GM12878 (cell line): ENCODE results near the gene SBF2. TPM values are rescaled to one million over a fixed set of nuclear protein-coding genes. Genes with fewer than 3 reads are reported as not detected.
A peak's percentile ranks its signal among the peaks of the same experiment; 100 is the strongest.

Experiments
- ASH2L ChIP-seq: fragments of 300-600, 200-600 bp; sonication (generic); IDR thresholded peaks from 2 replicates; pipeline ENCODE4 v1.6.1; 2017; ENCODE audit warnings: low read depth, mild to moderate bottlenecking, borderline replicate concordance
- ATF3 ChIP-seq: IDR thresholded peaks from 2 replicates; pipeline ENCODE4 v1.6.1; 2011; ENCODE audit warnings: low read depth, mild to moderate bottlenecking, low read length, moderate library complexity, borderline replicate concordance; ENCODE audit errors: extremely low read depth
- BCL11A ChIP-seq: IDR thresholded peaks from 2 replicates; pipeline ENCODE4 v1.6.1; 2011; ENCODE audit warnings: low read depth, low read length
- BCL3 ChIP-seq: IDR thresholded peaks from 2 replicates; pipeline ENCODE4 v1.6.1; 2011; ENCODE audit warnings: borderline replicate concordance, low read depth, mild to moderate bottlenecking, moderate library complexity, low read length; ENCODE audit not compliant: insufficient read depth, poor library complexity, severe bottlenecking
- BMI1 ChIP-seq: fragments of 450-650 bp; IDR thresholded peaks from 2 replicates; pipeline ENCODE4 v1.6.1; 2016; ENCODE audit warnings: mild to moderate bottlenecking, moderate library complexity, borderline replicate concordance
- CBX5 ChIP-seq: sonication (generic); IDR thresholded peaks from 2 replicates; pipeline ENCODE4 v1.6.1; 2016; ENCODE audit warnings: low read depth, moderate library complexity, mild to moderate bottlenecking, inconsistent platforms
- CHD2 ChIP-seq: IDR thresholded peaks from 2 replicates; pipeline ENCODE4 v1.6.1; 2011; ENCODE audit warnings: low read depth, low read length, improper control_type of control experiment, borderline replicate concordance
- CREM ChIP-seq: IDR thresholded peaks from 2 replicates; pipeline ENCODE4 v1.6.1; 2014; ENCODE audit warnings: antibody characterized with exemption, low read depth
- DPF2 ChIP-seq: fragments of 450-650 bp; IDR thresholded peaks from 2 replicates; pipeline ENCODE4 v1.6.1; 2017; ENCODE audit warnings: mild to moderate bottlenecking
- ETV6 ChIP-seq, 2 experiments: fragments of 450-650 bp in 1 of 2; IDR thresholded peaks in 1 of 2; conservative IDR thresholded peaks in 1 of 2; 2 replicates each; pipeline ENCODE4 v1.6.1; 2014; ENCODE audit warnings: antibody characterized with exemption in 1 of 2, borderline replicate concordance in 1 of 2, low read depth in 1 of 2, mild to moderate bottlenecking in 1 of 2, moderate library complexity in 1 of 2
- IKZF2 ChIP-seq, 2 experiments: fragments of 450-650 bp; IDR thresholded peaks; 2 replicates each; pipeline ENCODE4 v1.6.1; 2017; ENCODE audit warnings: mild to moderate bottlenecking in 2 of 2, moderate library complexity in 2 of 2
- IRF4 ChIP-seq: IDR thresholded peaks from 2 replicates; pipeline ENCODE4 v1.6.1; 2011; ENCODE audit warnings: low read depth, low read length
- JUNB ChIP-seq: IDR thresholded peaks from 2 replicates; pipeline ENCODE4 v1.6.1; 2016; ENCODE audit warnings: antibody characterized with exemption, mild to moderate bottlenecking
- MLLT1 ChIP-seq: fragments of 450-650 bp; IDR thresholded peaks from 2 replicates; pipeline ENCODE4 v1.6.1; 2016; ENCODE audit warnings: mild to moderate bottlenecking
- NFIC ChIP-seq: IDR thresholded peaks from 2 replicates; pipeline ENCODE4 v1.6.1; 2012; ENCODE audit warnings: low read depth, mild to moderate bottlenecking, inconsistent platforms, low read length, moderate library complexity
- PBX3 ChIP-seq: IDR thresholded peaks from 2 replicates; pipeline ENCODE4 v1.6.1; 2011; ENCODE audit warnings: mild to moderate bottlenecking, low read depth, low read length, moderate library complexity; ENCODE audit not compliant: insufficient replicate concordance
- POLR2A ChIP-seq: IDR thresholded peaks from 2 replicates; pipeline ENCODE4 v1.6.1; 2011; ENCODE audit warnings: low read depth, mild to moderate bottlenecking, low read length
- RELA ChIP-seq: fragments of 450-650 bp; IDR thresholded peaks from 2 replicates; pipeline ENCODE4 v1.8.0; 2014; ENCODE audit warnings: borderline replicate concordance; ENCODE audit not compliant: partially characterized antibody
- RELB ChIP-seq: fragments of 450-650 bp; IDR thresholded peaks from 2 replicates; pipeline ENCODE4 v1.6.1; 2017; ENCODE audit warnings: low read depth, mild to moderate bottlenecking, moderate library complexity
- RFX5 ChIP-seq: IDR thresholded peaks from 2 replicates; pipeline ENCODE4 v1.6.1; 2011; ENCODE audit warnings: low read depth, low read length, improper control_type of control experiment
- RUNX3 ChIP-seq: IDR thresholded peaks from 2 replicates; pipeline ENCODE4 v1.6.1; 2012; ENCODE audit warnings: low read length, inconsistent platforms
- SMARCA5 ChIP-seq: fragments of 450-650 bp; IDR thresholded peaks from 2 replicates; pipeline ENCODE4 v1.6.1; 2017; ENCODE audit warnings: mild to moderate bottlenecking
- SP1 ChIP-seq: IDR thresholded peaks from one replicate; pipeline ENCODE4 v1.6.1; 2011; ENCODE audit warnings: low read depth, low read length
- TARDBP ChIP-seq: IDR thresholded peaks from 2 replicates; pipeline ENCODE4 v1.6.1; 2016; ENCODE audit warnings: borderline replicate concordance
- TCF7 ChIP-seq: IDR thresholded peaks from 2 replicates; pipeline ENCODE4 v1.6.1; 2014; ENCODE audit warnings: antibody characterized with exemption, borderline replicate concordance
- ZBED1 ChIP-seq: IDR thresholded peaks from 2 replicates; pipeline ENCODE4 v1.6.1; 2016; ENCODE audit warnings: borderline replicate concordance
- ZNF207 ChIP-seq: fragments of 450-650 bp; IDR thresholded peaks from 2 replicates; pipeline ENCODE4 v1.6.1; 2014; ENCODE audit warnings: antibody characterized with exemption, mild to moderate bottlenecking, borderline replicate concordance
- ZNF217 ChIP-seq: fragments of 450-650 bp; IDR thresholded peaks from 2 replicates; pipeline ENCODE4 v1.6.1; 2017; ENCODE audit warnings: antibody characterized with exemption, mild to moderate bottlenecking
- polyA plus RNA-seq, 11 experiments: library from polyadenylated mRNA; depleted of rRNA in 4 of 11; unstranded in 6 of 11; stranded (reverse) in 5 of 11; fragments of >200 nt; fragmentation: Nextera tagmentation in 4 of 11; fragmentation: Illumina TruSeq in 1 of 11; extraction: Ambion mirVana in 4 of 11; extraction: Trizol in 1 of 11; gene quantifications; 1 replicate in 1 of 11; 2 replicates in 10 of 11; pipeline versions ENCODE4 v1.2.1 to v1.2.3, GENCODE V29; 2011 to 2016; ENCODE audit warnings: inconsistent platforms in 2 of 11, missing spikeins in 2 of 11, low read depth in 1 of 11
- total RNA-seq, 4 experiments: library from RNA; depleted of rRNA in 3 of 4; stranded (reverse); fragments of >200 nt in 3 of 4; fragmentation: Illumina TruSeq in 1 of 4; extraction: Trizol in 1 of 4; gene quantifications; 2 replicates each; pipeline versions ENCODE4 v1.2.1 to v1.2.3, GENCODE V29; 2013 to 2021

The SBF2 gene
- total and polyA plus RNA-seq, 10 of the 15 experiments (the other 5 are each of a cell fraction or from before 2014, with no cell fraction given): 0.24 to 2.3 (median 1.1) TPM

- TF ChIP-seq TCF7 (peak; percentile 89), IRF4 (peak; percentile 100), ZNF207 (no peak), NFIC (peak; percentile 91), ZBED1 (peak; percentile 89; the same call in 1 of the 2 replicates), RELB (peak; percentile 61; the same call in 1 of the 2 replicates), POLR2A (no peak), DPF2 (peak; percentile 97), SP1 (peak; percentile 65), ASH2L (no peak), RELA (no peak), CBX5 (no peak), CHD2 (0 out of 2 replicates have a peak, but pooled peaks have one; percentile 48), TARDBP (no peak), BCL11A (peak; percentile 98), RFX5 (no peak), IKZF2 (IDR thresholded peaks at IDR 0.05) (peak; percentile 87 to 91), JUNB (peak; percentile 99), BMI1 (peak; percentile 50; the same call in 1 of the 2 replicates), SMARCA5 (peak; percentile 49; the same call in 1 of the 2 replicates), ATF3 (no peak), ZNF217 (peak; percentile 90), MLLT1 (peak; percentile 95), ETV6 (conservative IDR thresholded peaks at IDR 0.05 in 1 of 2, IDR thresholded peaks at IDR 0.05 in 1 of 2; ENCODE audit: borderline replicate concordance in 1 of 2, low read depth in 1 of 2) (peak in 1 of 2 experiments; percentile 49; a peak in 1 of 4 replicates), BCL3 (peak; percentile 83), CREM (peak; percentile 82; the same call in 1 of the 2 replicates), PBX3 (no peak), RUNX3 (peak; percentile 100)
Observed at GRCh38 chr11:10298342-10298741, 4.3 kb upstream of the SBF2 start (continued).
